ENCODE measurements around the gene HMCN1.

The HMCN1 gene

GRCh38 chr1:186091222-186091720, 357.1 kb downstream of the HMCN1 start:
- DNase-seq (ENCODE audit: low spot score): no peak

- DNase-seq (ENCODE audit: low spot score): no peak
Observed at GRCh38 chr1:186093437-186093836, 359.2 kb downstream of the HMCN1 start.

GRCh38 chr1:186094172-186094571, 360.0 kb downstream of the HMCN1 start:
- no peak for DNase-seq (ENCODE audit: low spot score)

- no peak for DNase-seq (ENCODE audit: low spot score)
Observed at GRCh38 chr1:186099336-186100104, 365.3 kb downstream of the HMCN1 start.

GRCh38 chr1:186102107-186102506, 367.9 kb downstream of the HMCN1 start:
- no peak for DNase-seq (ENCODE audit: low spot score)

- DNase-seq (ENCODE audit: low spot score): no peak
Observed at GRCh38 chr1:186102547-186103148, 368.5 kb downstream of the HMCN1 start.

GRCh38 chr1:186104459-186104858, 370.3 kb downstream of the HMCN1 start:
- DNase-seq (ENCODE audit: low spot score): no peak

GRCh38 chr1:186112280-186112679, 378.1 kb downstream of the HMCN1 start:
- no peak for DNase-seq (ENCODE audit: low spot score)

GRCh38 chr1:186113461-186113860, 379.3 kb downstream of the HMCN1 start:
- DNase-seq (ENCODE audit: low spot score): no peak

- DNase-seq (ENCODE audit: low spot score): no peak
Observed at GRCh38 chr1:186118724-186119123, 384.5 kb downstream of the HMCN1 start.

GRCh38 chr1:186122837-186123236, 388.6 kb downstream of the HMCN1 start:
- no peak for DNase-seq (ENCODE audit: low spot score)

GRCh38 chr1:186125035-186125434, 390.8 kb downstream of the HMCN1 start:
- no peak for DNase-seq (ENCODE audit: low spot score)

GRCh38 chr1:186125511-186125910, 391.3 kb downstream of the HMCN1 start:
- no peak for DNase-seq (ENCODE audit: low spot score)

- no peak for DNase-seq (ENCODE audit: low spot score)
Observed at GRCh38 chr1:186129758-186130157, 395.6 kb downstream of the HMCN1 start.

GRCh38 chr1:186139115-186139514, 404.9 kb downstream of the HMCN1 start:
- no peak for DNase-seq (ENCODE audit: low spot score)

GRCh38 chr1:186139701-186140100, 405.5 kb downstream of the HMCN1 start:
- DNase-seq (ENCODE audit: low spot score): no peak

GRCh38 chr1:186142159-186142558, 408.0 kb downstream of the HMCN1 start:
- DNase-seq (ENCODE audit: low spot score): no peak

- DNase-seq (ENCODE audit: low spot score): no peak
Observed at GRCh38 chr1:186142916-186143315, 408.7 kb downstream of the HMCN1 start.

- DNase-seq (ENCODE audit: low spot score): no peak
Observed at GRCh38 chr1:186143481-186143880, 409.3 kb downstream of the HMCN1 start.

- DNase-seq (ENCODE audit: low spot score): no peak
Observed at GRCh38 chr1:186144505-186144904, 410.3 kb downstream of the HMCN1 start.

GRCh38 chr1:186146974-186147373, 412.8 kb downstream of the HMCN1 start:
- no peak for DNase-seq (ENCODE audit: low spot score)

GRCh38 chr1:186149591-186149990, 415.4 kb downstream of the HMCN1 start:
- no peak for DNase-seq (ENCODE audit: low spot score)

- no peak for DNase-seq (ENCODE audit: low spot score)
Observed at GRCh38 chr1:186152227-186152619, 418.0 kb downstream of the HMCN1 start.
